Ishikawa (cell line): ENCODE data around the gene SERPINB6.

Experiments
- CEBPB ChIP-seq: IDR thresholded peaks from 2 replicates; pipeline ENCODE4 v1.6.1; 2012
- CREB1 ChIP-seq: IDR thresholded peaks from 2 replicates; pipeline ENCODE4 v1.6.1; 2012; ENCODE audit warnings: low read depth
- EGR1 ChIP-seq: IDR thresholded peaks from 2 replicates; pipeline ENCODE4 v1.6.1; 2012
- EP300 ChIP-seq: IDR thresholded peaks from 2 replicates; pipeline ENCODE4 v1.6.1; 2012; ENCODE audit warnings: borderline replicate concordance
- FOXM1 ChIP-seq: IDR thresholded peaks from 2 replicates; pipeline ENCODE4 v1.6.1; 2012; ENCODE audit warnings: low read depth, borderline replicate concordance
- MAX ChIP-seq: IDR thresholded peaks from 2 replicates; pipeline ENCODE4 v1.6.1; 2012
- NFIC ChIP-seq: IDR thresholded peaks from 2 replicates; pipeline ENCODE4 v1.6.1; 2012
- RAD21 ChIP-seq: IDR thresholded peaks from 2 replicates; pipeline ENCODE4 v1.6.1; 2012; ENCODE audit warnings: low read depth
- REST ChIP-seq: IDR thresholded peaks from 2 replicates; pipeline ENCODE4 v1.6.1; 2012; ENCODE audit warnings: low read depth, mild to moderate bottlenecking
- TAF1 ChIP-seq: IDR thresholded peaks from 2 replicates; pipeline ENCODE4 v1.6.1; 2012; ENCODE audit warnings: low read depth, mild to moderate bottlenecking
- TCF12 ChIP-seq: IDR thresholded peaks from 2 replicates; pipeline ENCODE4 v1.6.1; 2012; ENCODE audit warnings: low read depth
- TEAD4 ChIP-seq: IDR thresholded peaks from 2 replicates; pipeline ENCODE4 v1.6.1; 2012
- USF1 ChIP-seq: IDR thresholded peaks from 2 replicates; pipeline ENCODE4 v1.6.1; 2012
- YY1 ChIP-seq: IDR thresholded peaks from 2 replicates; pipeline ENCODE4 v1.6.1; 2012; ENCODE audit warnings: low read depth
- ZBTB7A ChIP-seq: IDR thresholded peaks from 2 replicates; pipeline ENCODE4 v1.6.1; 2012; ENCODE audit warnings: low read depth

Gene SERPINB6

DNA sequence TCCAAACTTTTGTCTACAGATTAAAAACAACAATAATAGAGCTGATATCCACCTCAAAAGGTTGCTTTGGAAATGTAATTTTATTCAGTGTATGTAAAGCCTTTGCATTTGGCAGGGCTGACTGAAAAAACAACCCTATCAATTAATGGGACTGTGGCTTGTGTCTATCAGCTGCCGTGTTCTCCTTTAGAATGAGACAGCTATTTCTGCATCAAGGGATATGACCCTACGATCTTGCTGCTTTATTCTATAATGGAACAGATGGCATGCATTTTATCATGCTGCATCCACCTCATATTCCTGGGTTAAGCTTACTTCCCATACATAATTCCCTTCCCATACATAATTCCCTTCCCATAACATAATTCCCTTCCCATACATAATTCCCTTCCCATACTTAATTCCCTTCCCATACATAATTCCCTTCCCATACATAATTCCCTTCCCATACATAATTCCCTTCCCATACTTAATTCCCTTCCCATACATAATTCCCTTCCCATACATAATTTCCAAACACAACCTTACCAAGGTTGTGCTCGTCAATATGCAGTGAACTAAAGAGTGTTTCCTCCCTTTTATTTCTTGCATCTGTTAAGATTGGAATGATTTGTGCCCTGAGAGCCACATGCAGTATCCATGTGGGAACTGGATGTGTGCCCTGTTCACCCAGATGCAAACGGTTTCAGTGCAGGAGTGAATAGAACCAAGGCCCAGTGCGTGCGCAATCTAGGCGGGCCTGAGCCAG, 26.8 kb downstream of the SERPINB6 start:
- TF ChIP-seq YY1 (no peak), ZBTB7A (no peak), EGR1 (no peak), EP300 (no peak), USF1 (no peak), CREB1 (no peak)

- TF ChIP-seq FOXM1 (no peak), ZBTB7A (no peak), TAF1 (no peak), USF1 (no peak), CREB1 (no peak), NFIC (no peak), TCF12 (no peak), REST (no peak), YY1 (no peak), MAX (no peak), EGR1 (no peak), CEBPB (no peak), TEAD4 (no peak), RAD21 (no peak)
Measured at GRCh38 chr6:2943564-2943955, 27.8 kb downstream of the SERPINB6 start.

DNA sequence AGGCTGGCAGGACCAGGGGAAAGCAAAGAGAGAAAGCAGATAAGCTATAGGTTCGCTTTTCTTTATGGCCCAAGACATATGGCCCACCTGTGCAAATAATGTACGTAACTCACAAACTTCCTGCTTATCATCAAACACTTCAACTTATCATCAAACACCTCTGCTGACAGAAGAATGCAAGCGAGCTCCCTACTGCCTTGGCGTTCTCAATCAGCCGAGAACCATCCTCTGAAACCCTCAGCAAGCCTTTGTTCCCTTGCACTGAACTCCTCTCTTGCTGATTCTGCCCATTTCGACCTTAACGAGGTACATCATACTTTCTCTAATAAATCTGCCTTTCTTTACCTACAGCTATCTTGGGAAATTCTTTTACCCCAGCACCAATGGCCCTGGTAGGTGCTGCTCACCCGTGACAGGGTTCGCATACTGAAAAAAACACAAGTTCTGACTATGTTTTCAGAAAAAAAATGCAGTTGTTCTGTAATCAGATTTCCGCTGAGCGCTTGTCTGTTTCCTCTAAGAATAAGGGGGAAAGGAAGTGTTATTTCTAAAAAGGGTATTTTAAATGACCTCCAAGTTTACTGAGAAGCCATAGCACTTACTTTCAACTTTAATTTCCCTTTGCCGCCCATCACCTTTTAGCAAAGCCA, 28.3 kb downstream of the SERPINB6 start:
- no peak for TF ChIP-seq USF1

DNA sequence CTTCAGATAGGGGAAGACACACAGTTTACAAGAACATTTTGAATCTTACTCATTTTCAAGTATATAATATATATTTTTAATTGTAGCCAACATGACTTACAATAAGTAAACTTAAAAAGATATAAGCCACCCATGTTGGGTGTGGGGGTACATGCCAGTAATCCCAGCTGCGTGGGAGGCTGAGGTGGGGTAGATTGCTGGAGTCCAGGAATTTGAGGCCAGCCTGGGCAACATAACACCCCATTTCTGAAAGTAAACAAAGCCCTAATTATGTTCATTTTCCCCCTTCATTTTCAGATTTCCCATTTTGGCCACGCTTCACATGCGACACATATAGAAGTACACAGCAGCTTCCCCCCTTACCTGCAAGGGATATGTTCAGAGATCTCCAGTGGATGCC, 30.5 kb downstream of the SERPINB6 start:
- TF ChIP-seq TAF1 (no peak), YY1 (no peak), CEBPB (no peak), ZBTB7A (no peak), FOXM1 (no peak), EP300 (no peak), REST (no peak), TEAD4 (no peak)

- TF ChIP-seq FOXM1, result no peak
- TF ChIP-seq EP300, result no peak
- TF ChIP-seq MAX, result no peak
- TF ChIP-seq CREB1, result no peak
- TF ChIP-seq TCF12, result no peak
- TF ChIP-seq CEBPB, result no peak
- TF ChIP-seq TEAD4, result no peak
- TF ChIP-seq NFIC, result no peak
- no peak for TF ChIP-seq USF1
- no peak for TF ChIP-seq REST
- no peak for TF ChIP-seq TAF1
- no peak for TF ChIP-seq YY1
- no peak for TF ChIP-seq ZBTB7A
- no peak for TF ChIP-seq EGR1
- no peak for TF ChIP-seq RAD21
Measured at GRCh38 chr6:2940010-2940850, 31.1 kb downstream of the SERPINB6 start.
